PFSK-1 (cell line): Measurements from ENCODE around the gene SLC2A1.

Source experiments
- POLR2AphosphoS5 ChIP-seq: IDR thresholded peaks from 2 replicates; pipeline ENCODE4 v1.6.1; 2012; ENCODE audit warnings: low read depth, mild to moderate bottlenecking, control low read depth, low read length, moderate library complexity
- TAF1 ChIP-seq: IDR thresholded peaks from 2 replicates; pipeline ENCODE4 v1.6.1; 2012; ENCODE audit warnings: low read length, control low read depth, borderline replicate concordance; ENCODE audit not compliant: insufficient read depth
- TF ChIP-seq, protein P1 (sequence below), 2 experiments: IDR thresholded peaks; 2 replicates each; pipeline versions ENCODE4 v1.6.1 to v1.8.0; 2011 to 2012; ENCODE audit warnings: low read depth in 2 of 2, low read length in 2 of 2, control low read depth in 1 of 2, inconsistent platforms in 1 of 2, mild to moderate bottlenecking in 1 of 2, moderate library complexity in 1 of 2; ENCODE audit not compliant: insufficient read depth in 1 of 2

DNA sequence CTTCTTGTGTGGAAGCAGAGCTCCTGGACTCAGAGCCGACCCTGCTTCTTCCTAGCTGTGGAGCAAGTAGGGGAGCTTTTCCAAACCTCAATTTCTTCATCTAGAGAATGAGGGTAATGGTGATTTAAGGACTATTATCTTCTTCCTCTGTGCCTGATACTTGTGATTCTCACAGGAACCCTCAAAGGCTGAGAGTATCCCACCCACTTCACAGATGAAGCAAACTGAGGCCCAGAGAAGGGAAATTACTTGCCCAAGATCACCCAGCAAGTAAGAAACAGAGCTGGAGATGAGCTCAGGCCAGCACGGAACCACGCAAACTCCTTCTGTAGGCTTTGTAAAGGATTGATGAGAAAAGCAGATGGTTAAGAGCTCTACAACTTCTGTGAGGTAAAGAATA, 15.1 kb upstream of the SLC2A1 start:
- TF ChIP-seq, protein P1, sequence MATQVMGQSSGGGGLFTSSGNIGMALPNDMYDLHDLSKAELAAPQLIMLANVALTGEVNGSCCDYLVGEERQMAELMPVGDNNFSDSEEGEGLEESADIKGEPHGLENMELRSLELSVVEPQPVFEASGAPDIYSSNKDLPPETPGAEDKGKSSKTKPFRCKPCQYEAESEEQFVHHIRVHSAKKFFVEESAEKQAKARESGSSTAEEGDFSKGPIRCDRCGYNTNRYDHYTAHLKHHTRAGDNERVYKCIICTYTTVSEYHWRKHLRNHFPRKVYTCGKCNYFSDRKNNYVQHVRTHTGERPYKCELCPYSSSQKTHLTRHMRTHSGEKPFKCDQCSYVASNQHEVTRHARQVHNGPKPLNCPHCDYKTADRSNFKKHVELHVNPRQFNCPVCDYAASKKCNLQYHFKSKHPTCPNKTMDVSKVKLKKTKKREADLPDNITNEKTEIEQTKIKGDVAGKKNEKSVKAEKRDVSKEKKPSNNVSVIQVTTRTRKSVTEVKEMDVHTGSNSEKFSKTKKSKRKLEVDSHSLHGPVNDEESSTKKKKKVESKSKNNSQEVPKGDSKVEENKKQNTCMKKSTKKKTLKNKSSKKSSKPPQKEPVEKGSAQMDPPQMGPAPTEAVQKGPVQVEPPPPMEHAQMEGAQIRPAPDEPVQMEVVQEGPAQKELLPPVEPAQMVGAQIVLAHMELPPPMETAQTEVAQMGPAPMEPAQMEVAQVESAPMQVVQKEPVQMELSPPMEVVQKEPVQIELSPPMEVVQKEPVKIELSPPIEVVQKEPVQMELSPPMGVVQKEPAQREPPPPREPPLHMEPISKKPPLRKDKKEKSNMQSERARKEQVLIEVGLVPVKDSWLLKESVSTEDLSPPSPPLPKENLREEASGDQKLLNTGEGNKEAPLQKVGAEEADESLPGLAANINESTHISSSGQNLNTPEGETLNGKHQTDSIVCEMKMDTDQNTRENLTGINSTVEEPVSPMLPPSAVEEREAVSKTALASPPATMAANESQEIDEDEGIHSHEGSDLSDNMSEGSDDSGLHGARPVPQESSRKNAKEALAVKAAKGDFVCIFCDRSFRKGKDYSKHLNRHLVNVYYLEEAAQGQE (IDR thresholded peaks at IDR 0.05; ENCODE audit: insufficient read depth in 1 of 2, low read depth in 2 of 2, low read length in 2 of 2), result no peak
- no peak for TF ChIP-seq POLR2AphosphoS5
- TF ChIP-seq TAF1, result no peak
